ENCODE results near the gene RIT2.

The RIT2 gene

GRCh38 chr18:43049021-43049420 is 66.5 kb downstream of the RIT2 start:
- Histone ChIP-seq H3K9ac (ENCODE audit: low read length) (no peak overlapping the region), H3K9me3 (ENCODE audit: control insufficient read depth, insufficient read depth, low read depth, low read length) (no peaks in the 10 kb centered on the region), H3K4me3 (ENCODE audit: low read depth, low read length) (no peak overlapping the region), H3K36me3 (ENCODE audit: control insufficient read depth, insufficient read depth, low read length) (no peaks in the 10 kb centered on the region), H3K27me3 (ENCODE audit: control insufficient read depth, insufficient read depth, low read length) (no peaks in the 10 kb centered on the region), H3K27ac (ENCODE audit: low read depth, low read length) (no peak overlapping the region), H3K4me1 (ENCODE audit: control insufficient read depth, insufficient read depth, low read length) (no peaks in the 10 kb centered on the region)

- H3K27ac ChIP-seq (ENCODE audit: low read depth, low read length), result no peak overlapping the region
- H3K27me3 ChIP-seq (ENCODE audit: control insufficient read depth, insufficient read depth, low read length), result no peaks in the 10 kb centered on the region
- no peak overlapping the region for H3K4me3 ChIP-seq (ENCODE audit: low read depth, low read length)
- H3K36me3 ChIP-seq (ENCODE audit: control insufficient read depth, insufficient read depth, low read length), result no peaks in the 10 kb centered on the region
- H3K9me3 ChIP-seq (ENCODE audit: control insufficient read depth, insufficient read depth, low read depth, low read length), result no peaks in the 10 kb centered on the region
- H3K4me1 ChIP-seq (ENCODE audit: control insufficient read depth, insufficient read depth, low read length), result no peaks in the 10 kb centered on the region
- H3K9ac ChIP-seq (ENCODE audit: low read length), result no peak overlapping the region
Observed at GRCh38 chr18:43046322-43046721, 69.2 kb downstream of the RIT2 start.

- Histone ChIP-seq H3K27ac (ENCODE audit: low read depth, low read length) (no peak overlapping the region), H3K27me3 (ENCODE audit: control insufficient read depth, insufficient read depth, low read length) (no peaks in the 10 kb centered on the region), H3K4me1 (ENCODE audit: control insufficient read depth, insufficient read depth, low read length) (no peaks in the 10 kb centered on the region)
Observed at GRCh38 chr18:43043626-43044025, 71.9 kb downstream of the RIT2 start.

GRCh38 chr18:43040281-43040680 is 75.2 kb downstream of the RIT2 start:
- Histone ChIP-seq H3K36me3 (ENCODE audit: control insufficient read depth, insufficient read depth, low read length) (no peaks in the 10 kb centered on the region), H3K9me3 (ENCODE audit: control insufficient read depth, insufficient read depth, low read depth, low read length) (no peaks in the 10 kb centered on the region), H3K4me3 (ENCODE audit: low read depth, low read length) (no peak overlapping the region), H3K4me1 (ENCODE audit: control insufficient read depth, insufficient read depth, low read length) (peaks cover 6% of the 10 kb centered on the region), H3K9ac (ENCODE audit: low read length) (no peak overlapping the region), H3K27ac (ENCODE audit: low read depth, low read length) (no peak overlapping the region), H3K27me3 (ENCODE audit: control insufficient read depth, insufficient read depth, low read length) (no peaks in the 10 kb centered on the region)

More at GRCh38 chr18:43043626-43044025, 71.9 kb downstream of the RIT2 start:
- no peaks in the 10 kb centered on the region for H3K9me3 ChIP-seq (ENCODE audit: control insufficient read depth, insufficient read depth, low read depth, low read length)
- H3K4me3 ChIP-seq (ENCODE audit: low read depth, low read length), result no peak overlapping the region
- no peaks in the 10 kb centered on the region for H3K36me3 ChIP-seq (ENCODE audit: control insufficient read depth, insufficient read depth, low read length)
- H3K9ac ChIP-seq (ENCODE audit: low read length), result no peak overlapping the region

GRCh38 chr18:43034683-43035500 is 80.6 kb downstream of the RIT2 start:
- Histone ChIP-seq H3K4me1 (ENCODE audit: control insufficient read depth, insufficient read depth, low read length) (peaks cover 22% of the 10 kb centered on the region), H3K9ac (ENCODE audit: low read length) (peak overlapping the region; percentile 2), H3K4me3 (ENCODE audit: low read depth, low read length) (no peak overlapping the region), H3K27ac (ENCODE audit: low read depth, low read length) (peak overlapping the region; percentile 71), H3K27me3 (ENCODE audit: control insufficient read depth, insufficient read depth, low read length) (no peaks in the 10 kb centered on the region), H3K36me3 (ENCODE audit: control insufficient read depth, insufficient read depth, low read length) (no peaks in the 10 kb centered on the region), H3K9me3 (ENCODE audit: control insufficient read depth, insufficient read depth, low read depth, low read length) (no peaks in the 10 kb centered on the region)

GRCh38 chr18:43031169-43031568 is 84.3 kb downstream of the RIT2 start:
- no peak overlapping the region for H3K4me3 ChIP-seq (ENCODE audit: low read depth, low read length)
- H3K4me1 ChIP-seq (ENCODE audit: control insufficient read depth, insufficient read depth, low read length), result peaks cover 22% of the 10 kb centered on the region
- H3K27ac ChIP-seq (ENCODE audit: low read depth, low read length), result no peak overlapping the region
- H3K9ac ChIP-seq (ENCODE audit: low read length), result no peak overlapping the region
- H3K27me3 ChIP-seq (ENCODE audit: control insufficient read depth, insufficient read depth, low read length), result no peaks in the 10 kb centered on the region
- H3K36me3 ChIP-seq (ENCODE audit: control insufficient read depth, insufficient read depth, low read length), result no peaks in the 10 kb centered on the region
- H3K9me3 ChIP-seq (ENCODE audit: control insufficient read depth, insufficient read depth, low read depth, low read length), result no peaks in the 10 kb centered on the region

- Histone ChIP-seq H3K4me3 (ENCODE audit: low read depth, low read length) (no peak overlapping the region), H3K27me3 (ENCODE audit: control insufficient read depth, insufficient read depth, low read length) (no peaks in the 10 kb centered on the region), H3K9ac (ENCODE audit: low read length) (no peak overlapping the region), H3K36me3 (ENCODE audit: control insufficient read depth, insufficient read depth, low read length) (no peaks in the 10 kb centered on the region), H3K9me3 (ENCODE audit: control insufficient read depth, insufficient read depth, low read depth, low read length) (no peaks in the 10 kb centered on the region), H3K27ac (ENCODE audit: low read depth, low read length) (no peak overlapping the region), H3K4me1 (ENCODE audit: control insufficient read depth, insufficient read depth, low read length) (peaks cover 7% of the 10 kb centered on the region)
Observed at GRCh38 chr18:43029414-43029813, 86.1 kb downstream of the RIT2 start.

- H3K27ac ChIP-seq (ENCODE audit: low read depth, low read length), result no peak overlapping the region
Observed at GRCh38 chr18:43022874-43023273, 92.6 kb downstream of the RIT2 start.

GRCh38 chr18:43017622-43018021 is 97.9 kb downstream of the RIT2 start:
- Histone ChIP-seq H3K9me3 (ENCODE audit: control insufficient read depth, insufficient read depth, low read depth, low read length) (no peaks in the 10 kb centered on the region; the same call in 1 of the 2 replicates), H3K27ac (ENCODE audit: low read depth, low read length) (no peak overlapping the region), H3K27me3 (ENCODE audit: control insufficient read depth, insufficient read depth, low read length) (no peaks in the 10 kb centered on the region), H3K36me3 (ENCODE audit: control insufficient read depth, insufficient read depth, low read length) (no peaks in the 10 kb centered on the region), H3K9ac (ENCODE audit: low read length) (no peak overlapping the region), H3K4me1 (ENCODE audit: control insufficient read depth, insufficient read depth, low read length) (no peaks in the 10 kb centered on the region), H3K4me3 (ENCODE audit: low read depth, low read length) (no peak overlapping the region)

More at GRCh38 chr18:43022874-43023273, 92.6 kb downstream of the RIT2 start:
- Histone ChIP-seq H3K27me3 (ENCODE audit: control insufficient read depth, insufficient read depth, low read length) (no peaks in the 10 kb centered on the region), H3K4me1 (ENCODE audit: control insufficient read depth, insufficient read depth, low read length) (no peaks in the 10 kb centered on the region), H3K9ac (ENCODE audit: low read length) (no peak overlapping the region), H3K36me3 (ENCODE audit: control insufficient read depth, insufficient read depth, low read length) (no peaks in the 10 kb centered on the region), H3K9me3 (ENCODE audit: control insufficient read depth, insufficient read depth, low read depth, low read length) (no peaks in the 10 kb centered on the region; the same call in 1 of the 2 replicates), H3K4me3 (ENCODE audit: low read depth, low read length) (no peak overlapping the region)

GRCh38 chr18:43013486-43013885 is 102.0 kb downstream of the RIT2 start:
- Histone ChIP-seq H3K36me3 (ENCODE audit: control insufficient read depth, insufficient read depth, low read length) (no peaks in the 10 kb centered on the region), H3K4me3 (ENCODE audit: low read depth, low read length) (no peak overlapping the region), H3K4me1 (ENCODE audit: control insufficient read depth, insufficient read depth, low read length) (no peaks in the 10 kb centered on the region), H3K9me3 (ENCODE audit: control insufficient read depth, insufficient read depth, low read depth, low read length) (no peaks in the 10 kb centered on the region), H3K27ac (ENCODE audit: low read depth, low read length) (no peak overlapping the region), H3K27me3 (ENCODE audit: control insufficient read depth, insufficient read depth, low read length) (no peaks in the 10 kb centered on the region), H3K9ac (ENCODE audit: low read length) (no peak overlapping the region)

- Histone ChIP-seq H3K4me3 (ENCODE audit: low read depth, low read length) (no peak overlapping the region), H3K9ac (ENCODE audit: low read length) (no peak overlapping the region), H3K36me3 (ENCODE audit: control insufficient read depth, insufficient read depth, low read length) (no peaks in the 10 kb centered on the region), H3K27ac (ENCODE audit: low read depth, low read length) (no peak overlapping the region), H3K27me3 (ENCODE audit: control insufficient read depth, insufficient read depth, low read length) (no peaks in the 10 kb centered on the region), H3K4me1 (ENCODE audit: control insufficient read depth, insufficient read depth, low read length) (no peaks in the 10 kb centered on the region), H3K9me3 (ENCODE audit: control insufficient read depth, insufficient read depth, low read depth, low read length) (no peaks in the 10 kb centered on the region)
Observed at GRCh38 chr18:43012951-43013350, 102.5 kb downstream of the RIT2 start.

Measured in HUES6 (cell line).